Stomach smooth muscle (tissue), 2 donors: ENCODE results near the gene GRPEL1.

Experiments used
- H3K27ac ChIP-seq: one replicate; pipeline ENCODE4 v1.7.0; 2013; ENCODE audit warnings: mild to moderate bottlenecking, low read length, inconsistent platforms
- H3K27me3 ChIP-seq, 2 donors: one replicate each; pipeline ENCODE4 v1.7.0; 2013; ENCODE audit warnings: low read length in 2 of 2; ENCODE audit not compliant: insufficient read depth in 2 of 2, control insufficient read depth in 1 of 2
- H3K36me3 ChIP-seq, 2 donors: one replicate each; pipeline ENCODE4 v1.7.0; 2013; ENCODE audit warnings: low read length in 2 of 2; ENCODE audit not compliant: control insufficient read depth in 2 of 2, insufficient read depth in 2 of 2
- H3K4me1 ChIP-seq: one replicate; pipeline ENCODE4 v1.7.0; 2013; ENCODE audit warnings: low read length; ENCODE audit not compliant: control insufficient read depth, insufficient read depth
- H3K4me3 ChIP-seq, 2 donors: one replicate each; pipeline ENCODE4 v1.7.0; 2013; ENCODE audit warnings: low read length in 2 of 2
- H3K9ac ChIP-seq, 2 donors: one replicate each; pipeline ENCODE4 v1.7.0; 2013; ENCODE audit warnings: low read length in 2 of 2, mild to moderate bottlenecking in 1 of 2
- H3K9me3 ChIP-seq, 2 donors: one replicate each; pipeline ENCODE4 v1.7.0; 2013; ENCODE audit warnings: low read length in 2 of 2; ENCODE audit not compliant: control insufficient read depth in 2 of 2
- donor health status: healthy.
- donor health status: Pancreatic carcinoma.

The GRPEL1 gene

GRCh38 chr4:7044137-7044930 is 23.5 kb downstream of the GRPEL1 start:
- peak overlapping the region; percentile 75 for H3K27ac ChIP-seq
- peak overlapping the region; percentile 94 to 96 for H3K4me3 ChIP-seq
- peak overlapping the region; percentile 87 for H3K9ac ChIP-seq
- no peaks in the 10 kb centered on the region for H3K27me3 ChIP-seq
- H3K36me3 ChIP-seq = no peaks in the 10 kb centered on the region
- no peaks in the 10 kb centered on the region for H3K9me3 ChIP-seq
- H3K4me1 ChIP-seq = peaks cover 49% of the 10 kb centered on the region

GRCh38 chr4:7043284-7044136 is 24.4 kb downstream of the GRPEL1 start, which contains the start of gene TADA2B:
TADA2B (plus strand) TSS chr4:7043372; CDS start chr4:7043580, 208 bp downstream.
- Histone ChIP-seq H3K27ac (peak within 1 kb of the TSS; percentile 75), H3K36me3 (no peaks in the 10 kb centered on the region), H3K9ac (peak within 1 kb of the TSS; percentile 87), H3K4me3 (peak within 1 kb of the TSS; percentile 94 to 96), H3K4me1 (peaks cover 49% of the 10 kb centered on the region), H3K9me3 (no peaks in the 10 kb centered on the region), H3K27me3 (no peaks in the 10 kb centered on the region)

- no peaks in the 10 kb centered on the region for H3K36me3 ChIP-seq
- H3K4me3 ChIP-seq = peak overlapping the region; percentile 63 to 86
- H3K4me1 ChIP-seq = peaks cover 49% of the 10 kb centered on the region
- peak overlapping the region; percentile 47 to 59 for H3K9ac ChIP-seq
- no peaks in the 10 kb centered on the region for H3K9me3 ChIP-seq
- no peaks in the 10 kb centered on the region for H3K27me3 ChIP-seq
- H3K27ac ChIP-seq = peak overlapping the region; percentile 55
These were observed 25.2 kb downstream of the GRPEL1 start for GRCh38 chr4:7042503-7043283.

GRCh38 chr4:7041801-7042502 is 25.9 kb downstream of the GRPEL1 start:
- peak overlapping the region; percentile 47 to 59 for H3K9ac ChIP-seq
- peak overlapping the region; percentile 55 for H3K27ac ChIP-seq
- H3K9me3 ChIP-seq = no peaks in the 10 kb centered on the region
- H3K4me3 ChIP-seq = peak overlapping the region; percentile 63 to 86
- H3K4me1 ChIP-seq = peaks cover 43% of the 10 kb centered on the region
- H3K27me3 ChIP-seq = no peaks in the 10 kb centered on the region
- no peaks in the 10 kb centered on the region for H3K36me3 ChIP-seq

GRCh38 chr4:7041246-7041645 is 26.6 kb downstream of the GRPEL1 start:
- Histone ChIP-seq H3K9me3 (no peaks in the 10 kb centered on the region), H3K27me3 (no peaks in the 10 kb centered on the region), H3K4me1 (peaks cover 36% of the 10 kb centered on the region), H3K27ac (no peak overlapping the region), H3K9ac (no peak overlapping the region), H3K36me3 (no peaks in the 10 kb centered on the region), H3K4me3 (peak overlapping the region in 1 of 2 donors; percentile 15)

- Histone ChIP-seq H3K27me3 (no peaks in the 10 kb centered on the region), H3K4me1 (peaks cover 32% of the 10 kb centered on the region), H3K9ac (no peak overlapping the region), H3K4me3 (no peak overlapping the region), H3K9me3 (no peaks in the 10 kb centered on the region), H3K36me3 (no peaks in the 10 kb centered on the region), H3K27ac (no peak overlapping the region)
These were observed 27.1 kb downstream of the GRPEL1 start for GRCh38 chr4:7040765-7041164.

GRCh38 chr4:7037425-7037824 is 30.4 kb downstream of the GRPEL1 start:
- Histone ChIP-seq H3K27ac (no peak overlapping the region), H3K36me3 (peaks cover 2% of the 10 kb centered on the region in 2 donors), H3K4me3 (no peak overlapping the region), H3K27me3 (no peaks in the 10 kb centered on the region), H3K9me3 (no peaks in the 10 kb centered on the region), H3K4me1 (peaks cover 11% of the 10 kb centered on the region), H3K9ac (no peak overlapping the region)

- H3K9me3 ChIP-seq = no peaks in the 10 kb centered on the region
- H3K4me3 ChIP-seq = no peak overlapping the region
- H3K9ac ChIP-seq = no peak overlapping the region
- H3K27ac ChIP-seq = no peak overlapping the region
- no peaks in the 10 kb centered on the region for H3K4me1 ChIP-seq
- no peaks in the 10 kb centered on the region for H3K27me3 ChIP-seq
- peaks cover 20 to 26% of the 10 kb centered on the region in 2 donors for H3K36me3 ChIP-seq
These were observed 33.4 kb downstream of the GRPEL1 start for GRCh38 chr4:7034262-7035081.

- Histone ChIP-seq H3K27me3 (no peaks in the 10 kb centered on the region), H3K9ac (no peak overlapping the region), H3K4me1 (no peaks in the 10 kb centered on the region), H3K4me3 (no peak overlapping the region), H3K27ac (no peak overlapping the region), H3K9me3 (no peaks in the 10 kb centered on the region), H3K36me3 (peaks cover 23 to 30% of the 10 kb centered on the region in 2 donors)
These were observed 35.3 kb downstream of the GRPEL1 start for GRCh38 chr4:7032596-7032995.
